ENCODE results near the gene CCNK.

Gene CCNK

DNA sequence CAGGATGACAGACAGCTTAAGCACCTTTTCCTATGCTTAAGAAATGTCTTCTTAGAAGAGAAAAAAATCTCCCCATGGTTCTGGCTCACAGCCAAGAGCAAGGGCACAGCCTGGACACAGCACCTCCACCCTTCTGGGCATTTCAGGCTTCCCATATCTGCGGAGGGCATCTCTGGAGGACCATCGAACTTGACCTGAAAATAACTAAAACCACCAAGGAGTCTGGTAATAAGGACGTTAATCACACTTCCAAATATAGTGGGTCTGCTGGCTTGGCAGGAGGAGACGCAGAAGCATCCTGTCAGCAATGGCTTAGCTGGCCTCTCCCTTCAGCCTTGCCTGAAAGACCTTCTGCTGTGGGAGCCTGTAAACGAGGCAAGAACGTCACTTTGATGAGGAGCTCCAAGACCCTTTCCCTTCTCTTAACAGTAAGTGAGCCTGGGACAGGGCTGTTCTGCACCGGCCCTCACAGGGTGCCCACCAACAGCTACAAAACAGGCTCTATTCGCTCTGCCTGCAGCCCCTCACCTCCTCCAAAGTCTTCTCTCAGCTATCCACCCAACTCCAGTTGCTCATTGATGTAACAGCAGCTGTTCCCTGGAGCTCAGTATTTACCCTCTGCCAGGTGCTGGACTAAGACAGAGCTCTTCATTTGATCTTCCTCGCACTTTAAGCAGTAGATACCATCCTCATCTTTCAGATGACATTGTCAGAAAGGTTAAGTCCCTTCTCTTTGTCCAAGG is 13.7 kb upstream of the CCNK start:
- no peak for DNase-seq

DNA sequence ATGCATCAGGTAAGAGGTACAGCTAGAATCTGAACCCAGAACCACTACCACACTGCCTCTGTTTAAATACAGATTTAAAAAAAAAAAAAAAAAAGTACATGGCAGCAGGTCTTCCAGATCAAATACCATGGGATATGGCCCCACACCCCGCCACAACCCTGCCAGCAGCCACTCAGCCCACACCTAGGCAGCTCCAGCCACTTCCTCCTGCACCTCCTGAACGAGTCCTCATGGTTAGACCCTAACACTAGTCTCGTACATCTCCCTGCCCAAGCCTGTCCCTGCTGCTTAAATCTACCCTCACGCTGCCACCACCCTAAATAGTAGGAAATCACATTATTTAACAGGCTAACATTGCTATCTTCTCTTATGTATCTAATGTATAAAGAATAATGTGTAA is 13.1 kb upstream of the CCNK start:
- DNase-seq = no peak

DNA sequence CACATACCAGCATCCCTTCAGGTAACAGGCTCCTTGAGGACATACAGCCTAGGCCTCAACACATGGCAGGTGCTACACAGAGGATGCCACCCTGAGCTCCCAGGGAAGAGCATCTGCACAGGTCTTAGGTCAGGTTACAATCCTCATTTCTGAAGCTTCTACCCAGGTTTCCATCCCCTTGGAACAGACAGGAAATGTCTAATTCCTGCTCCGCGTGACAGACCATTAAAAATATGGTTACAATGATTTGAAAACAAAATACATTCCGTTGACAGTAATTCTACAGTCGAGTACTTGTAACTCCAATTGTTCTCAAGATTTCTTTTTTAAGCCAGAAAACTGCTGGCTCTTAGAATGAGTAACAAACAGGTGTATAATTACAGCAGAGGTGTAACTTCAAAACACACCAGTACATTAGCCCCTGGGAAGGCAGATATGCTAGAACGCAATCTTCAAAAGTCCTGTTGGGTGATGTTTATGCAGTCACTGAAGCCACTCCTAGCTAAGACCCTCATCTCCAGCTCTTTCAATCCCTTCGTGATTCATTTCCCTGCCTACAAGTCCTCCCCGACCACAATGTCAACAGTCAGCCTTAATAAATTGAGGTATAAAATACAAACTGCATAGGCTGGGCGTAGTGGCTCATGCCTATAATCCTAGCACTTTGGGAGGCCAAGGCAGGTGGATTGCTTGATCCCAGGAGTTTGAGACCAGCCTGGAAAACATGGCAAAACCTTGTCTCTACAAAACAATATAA is 12.2 kb upstream of the CCNK start:
- no peak for DNase-seq

DNA sequence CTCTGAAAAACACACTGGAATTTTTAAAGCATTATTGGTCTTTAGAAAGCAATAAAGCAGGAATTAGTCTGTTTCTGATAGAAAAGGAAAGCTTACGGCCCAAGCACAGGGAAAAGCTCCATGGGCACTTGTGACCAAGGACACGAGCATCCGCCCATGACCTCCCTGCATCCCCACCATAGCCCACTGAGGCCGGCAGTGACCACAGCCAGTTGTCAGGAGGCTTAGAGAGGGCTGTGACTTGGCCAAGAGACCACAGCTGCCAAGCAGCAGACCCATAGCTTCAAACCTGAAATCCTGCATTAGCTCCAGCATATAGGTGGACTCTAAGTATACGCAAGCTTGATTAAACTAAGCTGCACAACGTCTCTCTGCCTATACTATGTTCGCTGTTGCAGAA is 9.5 kb upstream of the CCNK start:
- no peak for DNase-seq

DNA sequence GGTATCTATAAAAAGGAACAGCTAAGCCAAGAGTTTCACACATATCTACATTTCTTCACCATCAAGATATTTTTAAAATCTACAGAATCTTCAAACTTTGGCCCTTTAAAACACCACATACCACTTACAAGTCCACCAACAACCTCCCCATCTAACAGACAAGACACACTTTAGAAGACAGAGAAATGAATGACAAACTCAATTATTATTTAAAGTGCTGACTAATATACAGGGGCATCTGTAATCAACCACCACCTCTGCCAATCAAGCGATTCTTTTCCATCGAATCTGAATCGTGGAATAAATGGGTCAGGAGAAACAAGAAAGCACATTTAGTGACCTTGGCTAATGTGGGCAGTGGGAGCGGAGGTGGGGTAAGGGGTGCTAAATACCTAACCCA is 8.3 kb upstream of the CCNK start:
- DNase-seq = no peak

DNA sequence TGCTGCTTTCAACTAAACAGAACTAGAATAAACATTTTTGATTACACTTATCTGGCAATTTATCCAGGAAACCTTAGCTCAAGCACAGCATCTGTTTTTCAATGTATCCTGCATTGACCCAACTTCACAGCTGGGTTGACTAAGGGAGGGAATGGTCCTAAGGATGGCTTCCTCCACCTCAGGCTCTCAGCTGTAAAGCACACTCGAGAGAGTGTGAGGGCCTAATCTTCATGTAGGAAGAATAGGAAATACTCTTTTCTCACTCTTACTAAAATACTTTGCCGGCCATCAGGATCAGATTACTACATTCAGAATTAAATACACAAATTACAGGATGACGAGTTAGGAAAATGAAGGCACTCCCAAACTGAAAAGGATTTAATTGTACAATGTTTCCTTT is 7.8 kb upstream of the CCNK start:
- no peak for DNase-seq

DNA sequence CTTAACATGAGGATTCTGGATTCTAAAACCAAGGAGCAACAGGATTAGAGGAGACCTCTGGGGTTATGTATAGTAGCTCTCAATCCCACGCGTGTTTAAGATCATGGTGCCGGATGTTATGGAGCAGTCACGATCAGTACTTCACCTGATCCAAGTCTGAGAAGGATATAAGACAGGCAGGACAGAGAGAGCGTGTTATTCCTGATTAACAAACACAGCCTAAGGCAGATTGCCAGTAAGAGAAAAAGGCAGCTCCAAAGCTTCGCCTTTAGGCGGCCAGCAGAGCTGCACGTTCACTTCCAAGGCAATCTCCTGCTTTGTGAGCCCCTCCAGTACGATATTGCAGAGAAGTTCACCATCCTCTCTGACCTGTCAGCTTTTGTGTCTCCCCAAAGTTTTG is 6.0 kb upstream of the CCNK start:
- no peak for DNase-seq

DNA sequence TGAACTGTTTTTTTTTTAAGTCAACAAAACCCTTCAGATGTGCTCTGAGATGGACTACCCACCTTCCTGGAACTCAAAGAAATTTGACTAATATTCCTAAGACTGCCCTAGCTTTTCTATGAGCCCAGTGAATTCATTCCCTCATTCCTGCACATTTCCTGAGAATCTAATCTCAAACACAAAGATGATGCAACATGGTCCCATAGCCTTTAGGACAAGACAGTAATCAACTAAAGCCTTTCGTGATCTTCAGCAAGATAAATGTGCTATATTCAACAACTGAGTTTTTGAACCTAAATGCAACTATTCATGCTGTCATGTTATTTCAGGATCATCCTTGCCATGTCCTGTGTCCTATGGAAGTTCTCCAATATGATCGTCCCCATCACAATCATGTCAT is 5.5 kb upstream of the CCNK start:
- DNase-seq = no peak

DNA sequence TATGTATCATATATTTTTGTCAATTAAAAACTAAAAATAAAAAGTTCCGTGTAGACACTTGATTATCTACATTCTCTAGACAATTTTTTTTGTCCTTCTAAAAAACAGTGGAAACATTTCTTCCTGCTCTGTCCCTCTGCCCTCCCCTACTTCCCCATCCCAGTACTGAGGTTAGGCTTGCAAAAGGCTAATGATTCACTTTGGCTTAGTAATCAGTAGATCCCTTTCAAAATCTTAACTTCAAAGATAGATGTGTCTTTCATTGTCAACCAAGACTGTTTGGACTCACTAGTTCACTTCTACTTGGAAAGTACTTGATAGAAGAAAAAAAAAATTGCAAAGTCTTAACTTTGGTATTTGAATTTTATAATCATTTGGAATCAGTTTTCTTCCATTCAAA is 4.3 kb upstream of the CCNK start:
- DNase-seq = no peak

DNA sequence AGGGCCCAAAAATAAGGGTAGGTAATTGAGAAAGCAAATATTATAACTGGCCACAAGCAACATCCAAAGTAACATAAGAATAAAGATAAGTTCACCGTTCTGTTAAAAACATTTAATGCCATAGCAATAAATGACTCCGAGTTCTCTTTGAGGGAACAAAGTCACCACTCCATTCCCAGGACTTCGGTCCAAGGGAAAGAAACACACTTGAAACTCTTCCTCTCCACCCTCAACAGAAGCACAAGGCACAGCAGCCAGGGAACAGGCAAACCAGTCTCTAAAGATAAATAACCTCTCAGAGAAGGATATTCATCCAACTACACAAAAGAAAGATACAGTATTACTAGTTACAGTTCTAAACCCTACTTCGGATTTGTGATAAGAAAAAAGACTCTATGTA is 3.1 kb upstream of the CCNK start:
- DNase-seq = no peak

DNA sequence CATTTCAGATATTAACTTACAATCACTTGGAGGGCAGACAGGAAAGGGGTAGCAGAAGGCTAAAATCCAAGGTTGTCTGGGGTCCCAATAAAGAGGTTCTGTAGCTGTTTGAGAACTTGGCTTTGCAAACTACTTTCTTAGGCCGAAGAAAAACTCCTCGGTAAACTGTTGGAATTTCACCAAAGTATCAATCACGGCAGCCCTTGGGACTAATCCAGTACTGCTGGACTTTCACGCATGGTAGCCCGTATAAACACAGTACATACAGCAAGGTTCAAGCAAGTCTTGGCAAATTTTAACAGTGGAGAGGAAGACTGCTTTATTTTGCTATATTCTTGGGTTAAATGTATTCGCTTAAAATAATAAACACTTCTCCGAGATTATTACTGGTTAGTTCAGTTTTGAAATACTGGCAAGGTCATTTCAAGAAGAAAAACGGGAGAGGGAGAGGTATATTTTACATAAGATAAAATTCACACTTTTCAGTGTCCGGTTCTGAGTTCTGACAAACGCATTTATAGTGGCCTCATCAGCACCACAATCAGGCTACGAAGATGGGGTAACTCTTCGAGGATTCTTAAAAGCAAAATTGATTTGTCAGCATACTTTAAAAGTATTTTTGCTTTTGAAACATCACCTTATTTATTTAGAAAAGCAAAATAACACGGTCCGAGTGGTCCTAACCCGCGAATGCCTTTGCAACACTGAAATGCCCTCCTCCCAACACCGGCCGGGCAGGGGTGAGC is 1.9 kb upstream of the CCNK start:
- DNase-seq = no peak

DNA sequence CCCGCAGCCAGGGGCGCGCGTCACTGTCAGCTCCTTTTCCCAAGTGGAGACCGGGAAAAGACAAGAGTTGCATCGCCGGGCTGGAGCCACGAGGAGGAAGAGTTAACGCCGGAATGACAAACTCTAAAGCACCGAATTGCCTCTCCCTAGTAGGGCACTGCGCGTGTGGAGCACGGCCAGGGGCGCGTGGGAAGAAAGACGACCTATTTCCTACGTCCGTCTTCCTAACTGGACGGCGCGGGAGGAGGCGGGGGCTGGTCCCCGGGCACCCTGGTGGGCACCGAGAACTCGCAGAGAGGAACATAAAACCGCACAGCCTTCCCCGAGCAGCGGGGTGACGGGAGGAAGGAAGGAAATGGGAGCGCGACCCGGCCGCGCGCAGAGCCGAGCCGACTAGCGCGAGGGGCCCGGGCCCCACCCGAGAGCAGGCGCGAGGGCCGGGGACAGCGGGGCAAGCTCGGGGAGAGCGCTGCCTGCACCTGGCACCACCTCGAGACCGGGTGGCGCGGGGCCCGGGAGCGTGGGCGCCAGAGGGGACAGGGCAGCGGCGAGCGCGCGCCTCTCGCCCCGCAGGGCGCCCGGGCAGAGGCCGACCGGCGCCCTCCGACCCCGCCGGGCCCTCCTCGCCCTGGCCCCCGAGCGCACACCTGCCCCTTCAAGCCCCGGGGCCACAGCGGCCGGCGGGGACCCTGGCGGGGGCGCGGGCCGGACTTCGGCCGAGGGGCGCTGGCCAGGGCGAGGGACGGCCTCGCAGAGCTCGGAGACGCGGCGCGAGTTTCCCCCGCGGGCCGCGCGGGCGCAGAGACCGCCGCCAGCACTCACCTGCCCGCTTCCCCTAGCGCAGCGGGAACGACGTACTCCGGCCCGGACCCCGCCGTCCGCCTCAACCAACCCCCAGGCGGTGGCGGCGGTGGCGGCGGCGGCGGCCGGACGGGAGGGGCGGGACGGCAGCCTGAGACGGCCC is 1.0 kb upstream of the CCNK start, which contains the start of gene SETD3:
TSS of gene SETD3 (minus strand) at position 954 of the 964 bp plus-strand sequence. CDS start 15,054 bp downstream, outside the sequence.
- DNase-seq = peak; percentile 7

DNA sequence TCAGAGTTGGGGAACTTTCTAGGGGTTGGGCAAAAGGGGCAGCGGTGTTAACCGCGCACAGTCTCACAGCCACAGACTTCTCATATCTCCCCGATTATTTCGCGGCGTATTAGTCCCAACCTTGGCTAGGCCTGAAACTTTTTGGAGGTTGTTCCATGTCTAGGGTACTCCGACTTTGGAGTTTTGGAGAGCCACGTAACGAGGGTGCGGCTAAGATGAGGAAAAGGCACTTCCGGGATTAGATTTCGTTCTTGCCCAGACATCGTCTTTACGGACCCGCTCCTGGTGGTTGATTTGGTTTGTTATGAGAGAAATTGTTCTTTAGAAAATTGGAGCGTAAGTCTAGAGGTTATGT is 513 bp downstream of the CCNK start:
- no peak for DNase-seq

DNA sequence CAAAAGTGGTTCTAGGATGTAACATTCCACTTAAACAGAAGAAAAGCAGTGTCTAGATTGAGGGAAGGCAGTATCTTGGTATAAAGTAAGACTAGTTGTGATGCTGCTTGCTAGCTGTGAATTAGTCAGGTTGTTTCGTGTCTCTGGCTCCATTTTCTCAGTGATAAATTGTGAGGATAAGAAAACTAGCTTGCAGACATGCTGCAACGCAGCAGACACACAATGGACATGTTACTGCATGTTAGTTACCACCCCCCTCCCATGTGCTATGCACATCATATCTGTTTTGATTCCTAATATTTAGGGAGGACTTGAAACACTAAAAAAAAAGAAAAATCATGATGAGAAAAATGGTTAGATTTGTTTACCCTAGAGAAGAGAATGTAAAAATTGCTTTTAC is 2.9 kb downstream of the CCNK start:
- no peak for DNase-seq

DNA sequence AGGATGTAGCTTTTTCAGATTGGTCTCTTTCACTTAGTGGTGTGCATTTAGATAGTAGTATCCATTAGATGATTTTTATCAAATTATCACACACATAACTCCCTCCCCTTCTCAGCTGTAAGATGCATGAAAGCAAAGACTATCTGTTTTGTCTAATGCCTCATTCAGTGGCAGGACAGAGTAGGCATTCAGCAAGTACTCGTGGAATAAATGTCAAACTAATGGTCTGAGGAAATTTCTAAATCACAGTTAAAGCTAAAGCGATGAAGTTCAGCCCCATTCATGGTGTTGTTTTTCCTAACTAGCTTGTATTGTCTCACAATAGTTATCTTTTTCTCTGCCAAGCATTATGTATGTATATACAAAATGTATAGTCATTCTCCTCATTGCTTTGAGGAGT is 16.1 kb downstream of the CCNK start:
- no peak for DNase-seq

DNA sequence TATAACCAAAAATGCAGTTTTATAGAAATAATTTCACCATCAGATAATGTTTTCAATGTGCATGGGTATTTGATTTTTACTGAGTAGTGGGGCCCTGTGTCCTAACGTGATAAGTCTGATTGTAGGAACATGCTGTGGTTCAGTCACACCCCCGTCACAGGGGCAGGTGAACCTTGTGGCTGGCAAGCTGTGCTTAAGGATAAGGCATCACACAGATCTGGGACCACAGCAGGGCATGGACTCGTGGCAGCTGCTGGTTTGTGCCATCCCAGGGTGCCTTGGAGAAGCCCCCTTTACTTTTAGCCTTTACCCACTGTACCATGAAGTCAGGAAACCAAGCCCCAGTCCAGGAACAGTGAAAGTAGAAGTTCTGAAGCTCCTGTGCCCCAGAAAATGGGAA is 16.7 kb downstream of the CCNK start:
- DNase-seq = no peak

DNA sequence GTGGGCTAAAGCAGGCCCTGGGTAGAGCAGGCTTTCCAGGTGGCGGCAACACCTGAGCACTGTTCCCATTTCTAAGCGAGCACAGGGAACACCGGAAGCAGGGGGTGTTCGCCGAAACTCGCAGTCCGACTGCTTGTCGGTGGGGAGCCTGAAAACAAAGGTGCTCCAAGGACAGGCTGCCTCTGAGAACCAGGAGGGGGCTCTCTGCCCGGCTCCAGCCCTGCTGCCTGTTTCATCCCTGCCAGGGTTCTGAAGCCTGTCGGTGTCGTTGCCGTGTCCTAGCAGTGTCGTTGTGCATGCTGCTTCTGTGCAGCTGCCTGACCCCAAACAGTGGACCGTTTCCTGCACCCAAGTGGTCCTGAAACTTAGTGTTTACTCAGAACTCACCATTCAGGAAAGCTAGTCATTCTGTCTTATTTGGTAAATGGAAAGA is 21.8 kb downstream of the CCNK start:
- no peak for DNase-seq

DNA sequence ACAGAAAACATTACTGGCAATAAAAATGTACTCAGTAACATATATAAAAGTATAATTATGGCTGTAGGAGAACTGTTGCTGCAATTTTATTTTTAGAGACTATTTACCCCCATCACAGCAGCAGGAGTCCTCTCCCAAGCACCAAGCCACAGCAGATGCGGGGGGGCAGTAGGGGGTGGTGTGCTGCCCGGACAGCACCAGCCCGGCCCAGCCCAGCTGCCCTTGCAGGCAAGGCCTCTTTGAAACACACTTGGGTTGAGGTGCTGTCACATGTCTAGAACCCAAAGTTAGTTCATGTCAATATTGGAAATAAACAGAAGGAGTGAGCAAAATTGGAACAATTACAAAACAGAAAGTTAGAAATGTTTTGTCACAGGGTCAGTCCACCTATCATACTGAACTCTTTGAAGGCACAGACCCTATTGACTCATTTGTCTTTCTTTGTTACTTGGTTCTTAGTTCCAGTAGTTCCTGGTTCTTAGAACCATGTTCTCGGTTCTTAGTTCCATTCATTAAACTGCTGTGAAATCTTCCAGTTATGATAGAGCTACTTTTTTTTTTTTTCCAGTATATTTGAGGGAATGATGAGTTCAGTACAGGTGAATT is 22.7 kb downstream of the CCNK start:
- DNase-seq = no peak

DNA sequence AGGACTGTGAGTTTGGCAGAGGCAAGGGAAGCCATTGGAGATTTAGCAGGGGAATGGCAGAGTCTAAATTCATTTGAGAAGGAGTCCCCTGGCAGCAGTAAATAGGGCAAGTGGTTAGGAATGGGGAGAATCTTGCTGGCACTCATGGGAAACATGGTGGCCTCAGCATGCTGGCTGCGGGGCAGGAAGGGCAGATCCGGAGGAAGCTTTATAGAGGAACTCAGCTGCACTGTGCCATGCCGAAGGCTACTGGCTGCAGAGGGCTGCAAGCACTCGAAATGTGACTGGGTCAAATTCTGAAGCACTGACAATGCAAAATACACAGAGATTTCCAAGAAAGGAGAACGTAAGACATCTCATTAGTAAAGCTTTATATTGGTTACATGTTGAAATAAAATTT is 23.9 kb downstream of the CCNK start:
- DNase-seq = no peak

DNA sequence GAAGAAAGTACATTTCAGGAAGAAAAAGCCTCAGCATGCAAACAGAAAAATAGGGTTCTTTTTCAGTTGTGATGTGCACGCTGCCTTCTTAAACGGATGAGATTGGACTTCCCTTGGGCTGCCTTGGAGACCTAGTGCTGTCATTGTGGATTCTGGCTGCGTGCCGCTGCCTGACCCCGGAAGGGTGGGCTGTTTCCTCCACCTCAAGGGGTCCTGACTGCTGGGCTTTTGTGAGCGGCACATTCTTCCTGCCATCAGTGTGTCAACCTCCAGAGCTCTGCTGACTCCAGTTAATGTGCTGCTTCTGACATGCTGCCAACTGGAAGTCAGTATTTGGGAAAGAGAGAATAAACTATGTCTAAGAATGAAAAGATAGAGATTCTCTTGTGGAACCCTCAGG is 25.1 kb downstream of the CCNK start:
- no peak for DNase-seq

DNA sequence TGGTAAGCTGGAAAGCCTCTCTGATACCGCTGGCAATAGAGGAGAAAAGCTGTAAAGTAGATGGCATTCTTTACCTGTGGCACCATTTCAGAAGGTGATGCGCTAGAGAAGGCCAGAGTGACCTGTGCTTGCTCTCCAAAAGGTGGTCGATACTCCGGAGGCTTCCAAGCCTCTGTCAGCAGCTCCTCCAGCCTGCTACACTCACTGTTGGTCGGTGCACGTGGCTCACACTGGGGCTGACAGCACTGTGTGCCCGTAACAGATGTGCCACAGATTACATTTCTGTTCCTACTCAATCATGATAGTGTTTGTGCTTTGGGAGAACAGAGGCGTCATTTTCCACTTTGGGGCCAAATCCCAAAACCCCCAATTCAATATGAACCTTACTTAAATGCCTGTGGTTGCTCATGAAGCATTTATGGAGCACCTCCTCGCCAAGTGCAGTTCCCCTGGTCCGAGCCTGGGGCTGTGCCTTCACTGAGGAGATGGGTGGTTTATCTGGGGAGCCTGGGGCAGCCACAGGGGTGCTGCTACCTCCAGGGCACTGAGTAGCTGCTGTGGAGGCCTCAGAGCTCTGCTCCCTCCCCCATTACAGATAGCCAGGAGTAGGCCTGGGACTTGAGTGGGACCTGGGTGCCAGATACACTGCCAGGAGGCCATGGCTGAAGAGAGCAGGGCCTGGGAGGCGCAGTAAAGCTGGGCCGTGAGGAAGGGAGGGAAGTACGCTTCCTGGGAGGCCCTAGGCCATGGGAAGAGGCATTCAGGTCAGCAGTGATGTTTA is 26.8 kb downstream of the CCNK start:
- DNase-seq = no peak
